ENCODE results near the gene R3HDML. TPM values are rescaled to one million over a fixed set of nuclear protein-coding genes. Genes with fewer than 3 reads are reported as not detected.

Gene R3HDML
- total and polyA plus RNA-seq, 2 of the 13 experiments (the other 11 are each of a cell fraction or from before 2014, with no cell fraction given): not detected

DNA sequence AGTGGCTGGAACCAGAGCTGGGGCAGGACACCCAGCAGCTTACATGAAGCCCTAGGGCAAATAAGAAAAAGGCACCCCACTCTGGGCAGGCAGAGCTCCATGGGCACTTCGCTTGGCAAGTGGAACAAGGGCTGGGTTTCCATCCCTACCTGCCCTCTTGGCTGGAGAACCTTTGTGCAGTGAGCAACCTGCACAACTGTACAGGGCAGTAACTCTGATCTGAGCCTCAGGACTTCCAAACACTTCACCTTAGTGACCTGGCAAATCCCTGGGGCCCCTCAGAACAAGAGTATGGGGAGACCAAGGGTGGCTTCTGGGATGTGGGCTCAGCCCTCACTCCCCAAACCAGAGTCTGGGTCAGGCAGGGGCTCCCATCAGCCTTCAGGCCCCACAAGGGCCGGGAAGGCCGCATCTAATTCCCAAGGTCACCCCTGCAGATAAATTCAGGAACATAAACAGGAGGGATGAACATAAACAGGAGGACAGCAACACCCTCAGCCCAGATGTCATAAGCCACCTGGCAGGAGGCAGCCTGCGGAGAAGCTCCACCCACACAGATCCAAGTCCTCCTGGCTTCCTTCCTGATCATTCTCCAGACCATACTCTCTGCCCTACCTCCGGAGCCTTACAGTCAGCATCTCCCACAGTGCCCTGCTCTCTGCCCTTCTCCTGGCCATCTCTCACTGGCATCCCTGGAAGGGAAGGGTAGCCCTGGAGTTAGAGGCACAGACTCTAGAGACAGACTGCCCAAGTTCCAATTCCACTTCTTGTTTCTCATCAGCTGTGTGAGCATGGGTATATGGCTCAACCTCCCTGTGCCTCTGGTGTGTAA lies 56.1 kb downstream of the R3HDML start (continued):
- TF ChIP-seq, protein P1, sequence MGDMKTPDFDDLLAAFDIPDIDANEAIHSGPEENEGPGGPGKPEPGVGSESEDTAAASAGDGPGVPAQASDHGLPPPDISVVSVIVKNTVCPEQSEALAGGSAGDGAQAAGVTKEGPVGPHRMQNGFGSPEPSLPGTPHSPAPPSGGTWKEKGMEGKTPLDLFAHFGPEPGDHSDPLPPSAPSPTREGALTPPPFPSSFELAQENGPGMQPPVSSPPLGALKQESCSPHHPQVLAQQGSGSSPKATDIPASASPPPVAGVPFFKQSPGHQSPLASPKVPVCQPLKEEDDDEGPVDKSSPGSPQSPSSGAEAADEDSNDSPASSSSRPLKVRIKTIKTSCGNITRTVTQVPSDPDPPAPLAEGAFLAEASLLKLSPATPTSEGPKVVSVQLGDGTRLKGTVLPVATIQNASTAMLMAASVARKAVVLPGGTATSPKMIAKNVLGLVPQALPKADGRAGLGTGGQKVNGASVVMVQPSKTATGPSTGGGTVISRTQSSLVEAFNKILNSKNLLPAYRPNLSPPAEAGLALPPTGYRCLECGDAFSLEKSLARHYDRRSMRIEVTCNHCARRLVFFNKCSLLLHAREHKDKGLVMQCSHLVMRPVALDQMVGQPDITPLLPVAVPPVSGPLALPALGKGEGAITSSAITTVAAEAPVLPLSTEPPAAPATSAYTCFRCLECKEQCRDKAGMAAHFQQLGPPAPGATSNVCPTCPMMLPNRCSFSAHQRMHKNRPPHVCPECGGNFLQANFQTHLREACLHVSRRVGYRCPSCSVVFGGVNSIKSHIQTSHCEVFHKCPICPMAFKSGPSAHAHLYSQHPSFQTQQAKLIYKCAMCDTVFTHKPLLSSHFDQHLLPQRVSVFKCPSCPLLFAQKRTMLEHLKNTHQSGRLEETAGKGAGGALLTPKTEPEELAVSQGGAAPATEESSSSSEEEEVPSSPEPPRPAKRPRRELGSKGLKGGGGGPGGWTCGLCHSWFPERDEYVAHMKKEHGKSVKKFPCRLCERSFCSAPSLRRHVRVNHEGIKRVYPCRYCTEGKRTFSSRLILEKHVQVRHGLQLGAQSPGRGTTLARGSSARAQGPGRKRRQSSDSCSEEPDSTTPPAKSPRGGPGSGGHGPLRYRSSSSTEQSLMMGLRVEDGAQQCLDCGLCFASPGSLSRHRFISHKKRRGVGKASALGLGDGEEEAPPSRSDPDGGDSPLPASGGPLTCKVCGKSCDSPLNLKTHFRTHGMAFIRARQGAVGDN (CRISPR knock-in tag; IDR thresholded peaks at IDR 0.05): peak; percentile 98
- TF ChIP-seq ZNF891 (CRISPR knock-in tag; IDR thresholded peaks at IDR 0.05) (peak; percentile 94), ZNF180 (CRISPR knock-in tag; IDR thresholded peaks at IDR 0.05; ENCODE audit: borderline replicate concordance, low read depth) (no peak), MLLT10 (CRISPR knock-in tag; IDR thresholded peaks at IDR 0.05) (no peak), ZNF354B (CRISPR knock-in tag; IDR thresholded peaks at IDR 0.05) (peak; percentile 90; the same call in 1 of the 2 replicates), TARDBP (CRISPR knock-in tag; IDR thresholded peaks at IDR 0.05) (peak; percentile 44; the same call in 1 of the 2 replicates), ZNF343 (CRISPR knock-in tag; IDR thresholded peaks at IDR 0.05) (no peak), FIP1L1 (IDR thresholded peaks at IDR 0.05; ENCODE audit: borderline replicate concordance, insufficient read depth, low read depth, low read length) (no peak), ZNF33A (CRISPR knock-in tag; IDR thresholded peaks at IDR 0.05; ENCODE audit: borderline replicate concordance) (no peak; the same call in 1 of the 2 replicates), NR2F6 (IDR thresholded peaks at IDR 0.05) (peak; percentile 24; the same call in 1 of the 2 replicates), NR2F6 (CRISPR knock-in tag; IDR thresholded peaks at IDR 0.05) (peak; percentile 44; the same call in 1 of the 2 replicates), GTF2F1 (IDR thresholded peaks at IDR 0.05; ENCODE audit: low read length) (no peak), ZNF431 (CRISPR knock-in tag; IDR thresholded peaks at IDR 0.05; ENCODE audit: borderline replicate concordance, low read depth) (peak; percentile 88; the same call in 1 of the 2 replicates), SP140L (CRISPR knock-in tag; IDR thresholded peaks at IDR 0.05; ENCODE audit: borderline replicate concordance) (no peak), ZNF121 (CRISPR knock-in tag; IDR thresholded peaks at IDR 0.05) (no peak; the same call in 1 of the 2 replicates), THAP11 (CRISPR knock-in tag; IDR thresholded peaks at IDR 0.05) (peak; percentile 61)
- TF ChIP-seq, protein P2, sequence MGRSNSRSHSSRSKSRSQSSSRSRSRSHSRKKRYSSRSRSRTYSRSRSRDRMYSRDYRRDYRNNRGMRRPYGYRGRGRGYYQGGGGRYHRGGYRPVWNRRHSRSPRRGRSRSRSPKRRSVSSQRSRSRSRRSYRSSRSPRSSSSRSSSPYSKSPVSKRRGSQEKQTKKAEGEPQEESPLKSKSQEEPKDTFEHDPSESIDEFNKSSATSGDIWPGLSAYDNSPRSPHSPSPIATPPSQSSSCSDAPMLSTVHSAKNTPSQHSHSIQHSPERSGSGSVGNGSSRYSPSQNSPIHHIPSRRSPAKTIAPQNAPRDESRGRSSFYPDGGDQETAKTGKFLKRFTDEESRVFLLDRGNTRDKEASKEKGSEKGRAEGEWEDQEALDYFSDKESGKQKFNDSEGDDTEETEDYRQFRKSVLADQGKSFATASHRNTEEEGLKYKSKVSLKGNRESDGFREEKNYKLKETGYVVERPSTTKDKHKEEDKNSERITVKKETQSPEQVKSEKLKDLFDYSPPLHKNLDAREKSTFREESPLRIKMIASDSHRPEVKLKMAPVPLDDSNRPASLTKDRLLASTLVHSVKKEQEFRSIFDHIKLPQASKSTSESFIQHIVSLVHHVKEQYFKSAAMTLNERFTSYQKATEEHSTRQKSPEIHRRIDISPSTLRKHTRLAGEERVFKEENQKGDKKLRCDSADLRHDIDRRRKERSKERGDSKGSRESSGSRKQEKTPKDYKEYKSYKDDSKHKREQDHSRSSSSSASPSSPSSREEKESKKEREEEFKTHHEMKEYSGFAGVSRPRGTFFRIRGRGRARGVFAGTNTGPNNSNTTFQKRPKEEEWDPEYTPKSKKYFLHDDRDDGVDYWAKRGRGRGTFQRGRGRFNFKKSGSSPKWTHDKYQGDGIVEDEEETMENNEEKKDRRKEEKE (IDR thresholded peaks at IDR 0.05): no peak
- TF ChIP-seq, protein P3, sequence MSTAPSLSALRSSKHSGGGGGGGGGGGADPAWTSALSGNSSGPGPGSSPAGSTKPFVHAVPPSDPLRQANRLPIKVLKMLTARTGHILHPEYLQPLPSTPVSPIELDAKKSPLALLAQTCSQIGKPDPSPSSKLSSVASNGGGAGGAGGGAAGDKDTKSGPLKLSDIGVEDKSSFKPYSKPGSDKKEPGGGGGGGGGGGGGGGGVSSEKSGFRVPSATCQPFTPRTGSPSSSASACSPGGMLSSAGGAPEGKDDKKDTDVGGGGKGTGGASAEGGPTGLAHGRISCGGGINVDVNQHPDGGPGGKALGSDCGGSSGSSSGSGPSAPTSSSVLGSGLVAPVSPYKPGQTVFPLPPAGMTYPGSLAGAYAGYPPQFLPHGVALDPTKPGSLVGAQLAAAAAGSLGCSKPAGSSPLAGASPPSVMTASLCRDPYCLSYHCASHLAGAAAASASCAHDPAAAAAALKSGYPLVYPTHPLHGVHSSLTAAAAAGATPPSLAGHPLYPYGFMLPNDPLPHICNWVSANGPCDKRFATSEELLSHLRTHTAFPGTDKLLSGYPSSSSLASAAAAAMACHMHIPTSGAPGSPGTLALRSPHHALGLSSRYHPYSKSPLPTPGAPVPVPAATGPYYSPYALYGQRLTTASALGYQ (CRISPR knock-in tag; IDR thresholded peaks at IDR 0.05): peak; percentile 43; the same call in 1 of the 2 replicates
- TF ChIP-seq, protein P4, sequence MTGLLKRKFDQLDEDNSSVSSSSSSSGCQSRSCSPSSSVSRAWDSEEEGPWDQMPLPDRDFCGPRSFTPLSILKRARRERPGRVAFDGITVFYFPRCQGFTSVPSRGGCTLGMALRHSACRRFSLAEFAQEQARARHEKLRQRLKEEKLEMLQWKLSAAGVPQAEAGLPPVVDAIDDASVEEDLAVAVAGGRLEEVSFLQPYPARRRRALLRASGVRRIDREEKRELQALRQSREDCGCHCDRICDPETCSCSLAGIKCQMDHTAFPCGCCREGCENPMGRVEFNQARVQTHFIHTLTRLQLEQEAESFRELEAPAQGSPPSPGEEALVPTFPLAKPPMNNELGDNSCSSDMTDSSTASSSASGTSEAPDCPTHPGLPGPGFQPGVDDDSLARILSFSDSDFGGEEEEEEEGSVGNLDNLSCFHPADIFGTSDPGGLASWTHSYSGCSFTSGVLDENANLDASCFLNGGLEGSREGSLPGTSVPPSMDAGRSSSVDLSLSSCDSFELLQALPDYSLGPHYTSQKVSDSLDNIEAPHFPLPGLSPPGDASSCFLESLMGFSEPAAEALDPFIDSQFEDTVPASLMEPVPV (CRISPR knock-in tag; IDR thresholded peaks at IDR 0.05): no peak

Measured in HepG2 (cell line).